ENCODE measurements around the gene NAALADL1. TPM values are rescaled to one million over a fixed set of nuclear protein-coding genes. Genes with fewer than 3 reads are reported as not detected.

The NAALADL1 gene
- polyA plus RNA-seq, 1 experiment = 38.7 TPM

- no peaks in the 10 kb centered on the region for H3K36me3 ChIP-seq (ENCODE audit: control insufficient read depth, insufficient read depth, low read length)
- no peak for TF ChIP-seq CTCF (IDR thresholded peaks at IDR 0.05; ENCODE audit: insufficient read depth, low read depth, low read length)
- H3K4me3 ChIP-seq (ENCODE audit: low read depth, low read length) = no peak overlapping the region
- POLR2A ChIA-PET = no interaction called here
- no peak for DNase-seq (ENCODE audit: low read depth)
- CTCF ChIA-PET = interaction anchor here (0.6 to 2.1 kb wide), 2 partner anchors 15 to 152 kb away, joined by 3 to 13 read pairs; partner anchors contain the start of gene ARL2
- no peaks in the 10 kb centered on the region; the same call in 1 of the 2 replicates for H3K27me3 ChIP-seq (ENCODE audit: control insufficient read depth, insufficient read depth, low read length)
These were observed 59.5 kb downstream of the NAALADL1 start for GRCh38 chr11:64998690-64999431.

- POLR2A ChIA-PET = no interaction called here
These were observed 60.2 kb downstream of the NAALADL1 start for GRCh38 chr11:64998141-64998540.

GRCh38 chr11:64996710-64997380 is 61.5 kb downstream of the NAALADL1 start, which contains the start of gene BATF2:
BATF2 (minus strand) TSS chr11:64996971; CDS start chr11:64996914, 57 bp downstream.
- POLR2A ChIA-PET = no interaction called here
- DNase-seq (ENCODE audit: low read depth) = no peak
- H3K36me3 ChIP-seq (ENCODE audit: control insufficient read depth, insufficient read depth, low read length) = no peaks in the 10 kb centered on the region
- CTCF ChIA-PET = interaction anchor here (1.0 to 2.2 kb wide), 17 partner anchors 9 to 152 kb away, joined by 3 to 13 read pairs (median 4); partner anchors contain the start of genes ARL2, CDC42BPG and ZNHIT2
- H3K4me3 ChIP-seq (ENCODE audit: low read depth, low read length) = peak within 1 kb of the TSS; percentile 35
- no peaks in the 10 kb centered on the region; the same call in 1 of the 2 replicates for H3K27me3 ChIP-seq (ENCODE audit: control insufficient read depth, insufficient read depth, low read length)
- TF ChIP-seq CTCF (IDR thresholded peaks at IDR 0.05; ENCODE audit: insufficient read depth, low read depth, low read length) = peak; percentile 74

More at GRCh38 chr11:64998141-64998540, 60.2 kb downstream of the NAALADL1 start:
- CTCF ChIA-PET = interaction anchor here (1.6 to 2.1 kb wide), 3 partner anchors 15 to 104 kb away, joined by 3 to 13 read pairs (median 8); partner anchors contain the start of gene ARL2
- Histone ChIP-seq H3K36me3 (ENCODE audit: control insufficient read depth, insufficient read depth, low read length) (no peaks in the 10 kb centered on the region), H3K4me3 (ENCODE audit: low read depth, low read length) (no peak overlapping the region), H3K27me3 (ENCODE audit: control insufficient read depth, insufficient read depth, low read length) (no peaks in the 10 kb centered on the region; the same call in 1 of the 2 replicates)
- TF ChIP-seq CTCF (IDR thresholded peaks at IDR 0.05; ENCODE audit: insufficient read depth, low read depth, low read length) = no peak
- no peak for DNase-seq (ENCODE audit: low read depth)

- Histone ChIP-seq H3K27me3 (ENCODE audit: control insufficient read depth, insufficient read depth, low read length) (no peaks in the 10 kb centered on the region; the same call in 1 of the 2 replicates), H3K4me3 (ENCODE audit: low read depth, low read length) (peak overlapping the region; percentile 35), H3K36me3 (ENCODE audit: control insufficient read depth, insufficient read depth, low read length) (no peaks in the 10 kb centered on the region)
- TF ChIP-seq CTCF (IDR thresholded peaks at IDR 0.05; ENCODE audit: insufficient read depth, low read depth, low read length) = no peak
- no peak for DNase-seq (ENCODE audit: low read depth)
- ChIA-PET POLR2A (no interaction called here), CTCF (interaction anchor here (1.1 to 2.2 kb wide), 15 partner anchors 10 to 152 kb away, joined by 3 to 13 read pairs (median 4); partner anchors contain the start of genes ARL2, CDC42BPG and ZNHIT2)
These were observed 62.0 kb downstream of the NAALADL1 start for GRCh38 chr11:64996327-64996709.

Small RNA genes within 50 kb of the gene (small RNA-seq; reads per million reads assigned to genes)
- gene MIR6879 (ENCODE audit: insufficient read length, low read depth, low replicate concordance) = not detected
- gene SNX15 (ENCODE audit: insufficient read length, low read depth, low replicate concordance) = not detected

Other genes with a start within 250 kb of the NAALADL1 start
- 14.4 and 27.8 TPM in 2 replicates for gene MEN1, start 248.0 kb downstream of the NAALADL1 start, polyA plus RNA-seq (2011; rRNA removed)
- 0.01 and 0.02 TPM in 2 replicates for gene CDC42BPG, start 213.9 kb downstream of the NAALADL1 start, polyA plus RNA-seq (2011; rRNA removed)
- gene EHD1, start 179.9 kb downstream of the NAALADL1 start, polyA plus RNA-seq (2011; rRNA removed) = 95.3 and 191 TPM in 2 replicates
- gene ATG2A, start 141.3 kb downstream of the NAALADL1 start, polyA plus RNA-seq (2011; rRNA removed) = 3.7 and 7.0 TPM in 2 replicates
- gene PPP2R5B, start 133.9 kb downstream of the NAALADL1 start, polyA plus RNA-seq (2011; rRNA removed) = 16.0 and 18.5 TPM in 2 replicates
- not detected in 2 replicates for gene GPHA2, start 122.7 kb downstream of the NAALADL1 start, polyA plus RNA-seq (2011; rRNA removed)
- not detected in 2 replicates for gene MAJIN, start 86.4 kb downstream of the NAALADL1 start, polyA plus RNA-seq (2011; rRNA removed)
- gene BATF2, start 61.6 kb downstream of the NAALADL1 start, polyA plus RNA-seq (2011; rRNA removed) = 1.1 and 1.5 TPM in 2 replicates
- gene ARL2, start 44.4 kb downstream of the NAALADL1 start, polyA plus RNA-seq (2011; rRNA removed) = 117 and 141 TPM in 2 replicates
- 8.3 and 15.3 TPM in 2 replicates for gene SNX15, start 31.1 kb downstream of the NAALADL1 start, polyA plus RNA-seq (2011; rRNA removed)
- gene SAC3D1, start 17.3 kb downstream of the NAALADL1 start, polyA plus RNA-seq (2011; rRNA removed) = 5.9 and 7.3 TPM in 2 replicates
- 10.7 and 11.9 TPM in 2 replicates for gene CDCA5, start 25.5 kb upstream of the NAALADL1 start, polyA plus RNA-seq (2011; rRNA removed)
- 41.7 and 91.8 TPM in 2 replicates for gene ZFPL1, start 25.7 kb upstream of the NAALADL1 start, polyA plus RNA-seq (2011; rRNA removed)
- 61.8 and 86.2 TPM in 2 replicates for gene VPS51, start 37.7 kb upstream of the NAALADL1 start, polyA plus RNA-seq (2011; rRNA removed)
- 5.0 and 8.2 TPM in 2 replicates for gene TM7SF2, start 53.3 kb upstream of the NAALADL1 start, polyA plus RNA-seq (2011; rRNA removed)
- gene ZNHIT2, start 59.1 kb upstream of the NAALADL1 start, polyA plus RNA-seq (2011; rRNA removed) = 3.6 and 4.6 TPM in 2 replicates
- 474 and 610 TPM in 2 replicates for gene FAU, start 63.6 kb upstream of the NAALADL1 start, polyA plus RNA-seq (2011; rRNA removed)
- 54.4 and 68.5 TPM in 2 replicates for gene MRPL49, start 63.8 kb upstream of the NAALADL1 start, polyA plus RNA-seq (2011; rRNA removed)
- 13.3 and 33.4 TPM in 2 replicates for gene SYVN1, start 76.0 kb upstream of the NAALADL1 start, polyA plus RNA-seq (2011; rRNA removed)
- gene SPDYC, start 111.7 kb upstream of the NAALADL1 start, polyA plus RNA-seq (2011; rRNA removed) = not detected in 2 replicates
- gene CAPN1, start 123.4 kb upstream of the NAALADL1 start, polyA plus RNA-seq (2011; rRNA removed) = 75.4 and 181 TPM in 2 replicates
- gene POLA2, start 203.4 kb upstream of the NAALADL1 start, polyA plus RNA-seq (2011; rRNA removed) = 11.8 and 14.5 TPM in 2 replicates

All from BJ (cell line).